ENCODE measurements around the gene CSF2.

- no peak for TF ChIP-seq CTCF (optimal IDR thresholded peaks at IDR 0.05 in 1 of 3, IDR thresholded peaks at IDR 0.05 in 1 of 3, conservative IDR thresholded peaks at IDR 0.05 in 1 of 3; ENCODE audit: extremely low read depth in 1 of 3, insufficient read depth in 2 of 3, low read length in 3 of 3)
- TF ChIP-seq EZH2 (IDR thresholded peaks at IDR 0.05; ENCODE audit: low read length) = no peak
These were observed 46.6 kb upstream of the CSF2 start for GRCh38 chr5:132027027-132027426.

Data from keratinocyte (primary cell).